Heart left ventricle (tissue), 16 donors: ENCODE results near the gene ADD2. TPM values are rescaled to one million over a fixed set of nuclear protein-coding genes. Genes with fewer than 3 reads are reported as not detected.
A peak's percentile ranks its signal among the peaks of the same experiment; 100 is the strongest.
"Not testable (repeated sequence)": the region's sequence is repeated elsewhere in the genome, so short reads cannot be mapped to it uniquely, and the experiment has no call there.

Source experiments
- ATAC-seq, 4 donors: fragments of 200-7000 bp; cut with Tn5 transposase; one replicate each; pipeline ENCODE4 v1.9.1; 2020 to 2022; ENCODE audit warnings: moderate library complexity in 4 of 4, mild to moderate bottlenecking in 3 of 4, moderate number of reproducible peaks in 1 of 4
- DNase-seq, 5 donors: peaks; one replicate each; pipeline ENCODE4 v3.0.0-alpha.2; 2020
- H3K27ac ChIP-seq, 12 donors: fragments of 200-600 bp; sonication (generic) in 4 of 12; one replicate each; pipeline versions ENCODE4 v1.5.0 to v1.8.0; 2016 to 2022; ENCODE audit warnings: mild to moderate bottlenecking in 2 of 12
- H3K27me3 ChIP-seq, 9 donors: fragments of 200-600 bp; sonication (generic) in 2 of 9; one replicate each; pipeline versions ENCODE4 v1.5.1 to v1.8.0; 2016 to 2022; ENCODE audit warnings: mild to moderate bottlenecking in 3 of 9
- H3K36me3 ChIP-seq, 9 donors: fragments of 200-600 bp; sonication (generic) in 2 of 9; one replicate each; pipeline versions ENCODE4 v1.5.0 to v1.8.0; 2018 to 2022; ENCODE audit warnings: mild to moderate bottlenecking in 2 of 9
- H3K4me1 ChIP-seq, 12 donors: fragments of 200-600 bp; sonication (generic) in 4 of 12; one replicate each; pipeline versions ENCODE4 v1.5.0 to v1.8.0; 2016 to 2022; ENCODE audit warnings: mild to moderate bottlenecking in 3 of 12
- H3K4me3 ChIP-seq, 12 donors: fragments of 200-600 bp; sonication (generic) in 4 of 12; one replicate each; pipeline versions ENCODE4 v1.5.0 to v1.8.0; 2017 to 2022; ENCODE audit warnings: mild to moderate bottlenecking in 9 of 12, moderate library complexity in 4 of 12
- H3K9me3 ChIP-seq, 12 donors: fragments of 200-600 bp; sonication (generic) in 4 of 12; one replicate each; pipeline versions ENCODE4 v1.5.0 to v1.8.0; 2016 to 2022; ENCODE audit warnings: mild to moderate bottlenecking in 1 of 12
- CTCF ChIP-seq, 12 donors: fragments of 200-600 bp; sonication (generic) in 4 of 12; IDR thresholded peaks; one replicate each; pipeline versions ENCODE4 v1.5.0 to v1.8.0; 2018 to 2022; ENCODE audit warnings: antibody characterized with exemption in 12 of 12, mild to moderate bottlenecking in 5 of 12
- POLR2A ChIP-seq, 2 donors: fragments of 450-650 bp; IDR thresholded peaks; one replicate each; pipeline ENCODE4 v1.6.1; 2017; ENCODE audit warnings: antibody characterized with exemption in 2 of 2, mild to moderate bottlenecking in 2 of 2, moderate library complexity in 2 of 2
- WGBS, 4 donors: extraction: QIAGEN DNeasy Blood & Tissue Kit in 2 of 4; methylation state at CpG; one replicate each; pipeline versions ENCODE4 v1.1.5 to v1.1.7; 2013 to 2018; 5-methylcytosine and 5-hydroxymethylcytosine counted together
- intact Hi-C, 10 donors: fragments of 100-400 bp; cut with DNase I; formaldehyde crosslinking; loops; one replicate each; pipeline versions ENCODE4 v1.11.1 to v1.14.2; 2022
- polyA plus RNA-seq, 2 donors: library from polyadenylated mRNA; stranded (reverse); fragments of 200-250 nt; gene quantifications; one replicate each; pipeline ENCODE4 v1.2.3, GENCODE V29; 2013
- total RNA-seq, 9 donors: library from RNA; depleted of rRNA in 2 of 9; stranded (reverse); fragments of >200 nt in 2 of 9; fragmentation: NEBNext Ultra II Directional in 3 of 9; extraction: Animal tissue kit (Norgen Biotek cat#: 25700) in 3 of 9; gene quantifications; one replicate each; pipeline versions ENCODE4 v1.1.0 to v1.2.4, GENCODE V29; 2016 to 2023
- donor health status: ischemic (EF 13 %, LVEDD 7.1; RV severe dilation, severe dysfunction).
- donor health status: healthy with polysubstance abuse.
- donor health status: DM: no; HTN: yes; CAD: no.
- donor health status: DM: no; HTN: no; CAD: no.
- donor health status: ischemic (EF 25% LVEDD 6.9; RV normal size, moderate dysfunction).
- donor health status: ischemic (EF 25% LVEDD 5.7; RV mildly dilated, moderate dysfunction).
- donor health status: healthy.
- donor health status: DM: yes; HTN: yes; CAD: no.
- donor health status: ischemic (EF 35%, LVEDD 5.7; RV mildly dilated, moderate dysfunction).
- donor health status: nonischemic (EF 11% LVEDD 7.7; RV severe dilation, severe dysfunction).
- donor health status: DM: yes; HTN: yes; CAD: no.
- donor health status: PGD.
- donor health status: ischemic (EF 29% LVEDD 5.4; RV normal size, mild dysfunction).
- donor health status: nonischemic (EF 23%, LVEDD 6.1; RV moderate dilation, normal function).

The ADD2 gene
- total and polyA plus RNA-seq, 11 donors = 0.49 to 7.3 (median 3.0) TPM

- Histone ChIP-seq H3K4me1 (peaks cover 0 to 5% (median 0%) of the 10 kb centered on the region in 12 donors), H3K9me3 (peaks cover 0 to 15% (median 2%) of the 10 kb centered on the region in 12 donors), H3K36me3 (no peaks in the 10 kb centered on the region), H3K27me3 (peaks cover 0 to 5% (median 0%) of the 10 kb centered on the region in 9 donors), H3K4me3 (no peak overlapping the region), H3K27ac (no peak overlapping the region)
- intact Hi-C loops = no loop called here
- no peak for TF ChIP-seq CTCF (IDR thresholded peaks at IDR 0.05)
- TF ChIP-seq POLR2A (IDR thresholded peaks at IDR 0.05) = no peak
- DNase-seq = no peak
- WGBS, 4 donors = 55 to 82% (median 68%) methylated on average over 1 of the region's 1 CpG
- ATAC-seq = no peak
Observed at GRCh38 chr2:70630761-70631160, 137.2 kb downstream of the ADD2 start.

- no peak overlapping the region for H3K4me3 ChIP-seq
- peaks cover 0 to 5% (median 0%) of the 10 kb centered on the region in 9 donors for H3K27me3 ChIP-seq
- H3K36me3 ChIP-seq = no peaks in the 10 kb centered on the region
- peaks cover 0 to 5% (median 0%) of the 10 kb centered on the region in 12 donors for H3K4me1 ChIP-seq
- no peak overlapping the region for H3K27ac ChIP-seq
- WGBS, 4 donors = 38 to 58% (median 51%) methylated on average over 2 of the region's 2 CpGs
- TF ChIP-seq POLR2A (IDR thresholded peaks at IDR 0.05) = no peak
- no peak for TF ChIP-seq CTCF (IDR thresholded peaks at IDR 0.05)
- peak in 2 of 5 donors; percentile 16 to 33 for DNase-seq
- ATAC-seq = no peak
- intact Hi-C loops = no loop called here
- H3K9me3 ChIP-seq = no peaks in the 10 kb centered on the region
Observed at GRCh38 chr2:70627211-70627898, 140.6 kb downstream of the ADD2 start.

- 65 to 80% (median 75%) methylated on average over 13 of the region's 13 CpGs for WGBS, 4 donors
- H3K27me3 ChIP-seq = peaks cover 0 to 5% (median 0%) of the 10 kb centered on the region in 9 donors
- TF ChIP-seq CTCF (IDR thresholded peaks at IDR 0.05) = no peak
- no peak for TF ChIP-seq POLR2A (IDR thresholded peaks at IDR 0.05)
- H3K4me1 ChIP-seq = peaks cover 0 to 5% (median 0%) of the 10 kb centered on the region in 12 donors
- H3K4me3 ChIP-seq = no peak overlapping the region
- no peaks in the 10 kb centered on the region for H3K9me3 ChIP-seq
- DNase-seq (no peak), ATAC-seq (no peak)
- H3K27ac ChIP-seq = no peak overlapping the region
- intact Hi-C loops = no loop called here
- H3K36me3 ChIP-seq = no peaks in the 10 kb centered on the region
Observed at GRCh38 chr2:70626254-70626990, 141.6 kb downstream of the ADD2 start.

GRCh38 chr2:70621536-70621935 is 146.5 kb downstream of the ADD2 start:
- DNase-seq, H3K9me3 ChIP-seq, H3K27ac ChIP-seq, H3K4me3 ChIP-seq, H3K4me1 ChIP-seq, H3K36me3 ChIP-seq, ATAC-seq: not testable (repeated sequence)
- intact Hi-C loops = loop anchor here in 1 of 10 donors (5.0 kb wide), 1 partner anchor 319 kb away; the partner anchor contains the start of gene FAM136A
- 77 to 87% (median 80%) methylated on average over 6 of the region's 6 CpGs for WGBS, 4 donors
- peaks cover 0 to 21% (median 0%) of the 10 kb centered on the region in 9 donors for H3K27me3 ChIP-seq
